H9 (cell line): ENCODE measurements around the gene ABCF2. TPM values are rescaled to one million over a fixed set of nuclear protein-coding genes. Genes with fewer than 3 reads are reported as not detected.

Source experiments
- DNase-seq: peaks from one replicate; pipeline ENCODE4 v3.0.0-alpha.2; 2017
- H2AFZ ChIP-seq: one replicate; pipeline ENCODE4 v1.6.1; 2013; ENCODE audit warnings: mild to moderate bottlenecking, low read length, control low read depth, moderate library complexity
- H2AK5ac ChIP-seq: 2 replicates; pipeline ENCODE4 v1.6.1; 2013; ENCODE audit warnings: low read length, control low read depth, mixed read lengths; ENCODE audit not compliant: insufficient read length
- H2BK120ac ChIP-seq: one replicate; pipeline ENCODE4 v1.6.1; 2013; ENCODE audit warnings: low read depth, mild to moderate bottlenecking, low read length, control low read depth, inconsistent platforms; ENCODE audit not compliant: poor library complexity, severe bottlenecking
- H2BK12ac ChIP-seq: 2 replicates; pipeline ENCODE4 v1.6.1; 2013; ENCODE audit warnings: low read length, control low read depth, mixed read lengths, low read depth; ENCODE audit not compliant: insufficient read length
- H2BK15ac ChIP-seq: 2 replicates; pipeline ENCODE4 v1.6.1; 2013; ENCODE audit warnings: low read depth, low read length, control low read depth
- H2BK20ac ChIP-seq: one replicate; pipeline ENCODE4 v1.6.1; 2013; ENCODE audit warnings: low read depth, mild to moderate bottlenecking, low read length, control low read depth, inconsistent platforms; ENCODE audit not compliant: poor library complexity, severe bottlenecking
- H2BK5ac ChIP-seq: 2 replicates; pipeline ENCODE4 v1.6.1; 2013; ENCODE audit warnings: low read length, control low read depth, mixed read lengths; ENCODE audit not compliant: insufficient read length
- H3K14ac ChIP-seq: 2 replicates; pipeline ENCODE4 v1.6.1; 2013; ENCODE audit warnings: low read length, control low read depth; ENCODE audit not compliant: insufficient read depth
- H3K18ac ChIP-seq: 2 replicates; pipeline ENCODE4 v1.6.1; 2013; ENCODE audit warnings: low read depth, mild to moderate bottlenecking, mixed read lengths, low read length, control low read depth; ENCODE audit not compliant: insufficient read length
- H3K23ac ChIP-seq: 2 replicates; pipeline ENCODE4 v1.6.1; 2013; ENCODE audit warnings: low read length, control low read depth, mixed read lengths, low read depth; ENCODE audit not compliant: insufficient read length
- H3K23me2 ChIP-seq: 2 replicates; pipeline ENCODE4 v1.6.1; 2013; ENCODE audit warnings: low read depth, mild to moderate bottlenecking, mixed read lengths, low read length, control low read depth; ENCODE audit not compliant: insufficient read length, poor library complexity, severe bottlenecking
- H3K27ac ChIP-seq: 2 replicates; pipeline ENCODE4 v1.5.1; 2013; ENCODE audit warnings: low read length, control low read depth, mixed read lengths, low read depth; ENCODE audit not compliant: insufficient read length
- H3K27me3 ChIP-seq: 2 replicates; pipeline ENCODE4 v1.6.1; 2013; ENCODE audit warnings: low read length, control low read depth, inconsistent platforms; ENCODE audit not compliant: insufficient read depth
- H3K4ac ChIP-seq: 2 replicates; pipeline ENCODE4 v1.6.1; 2013; ENCODE audit warnings: low read depth, mild to moderate bottlenecking, control low read depth, inconsistent platforms, low read length, moderate library complexity
- H3K4me1 ChIP-seq: 2 replicates; pipeline ENCODE4 v1.6.1; 2013; ENCODE audit warnings: low read length, control low read depth, inconsistent platforms; ENCODE audit not compliant: insufficient read depth
- H3K4me2 ChIP-seq: 2 replicates; pipeline ENCODE4 v1.6.1; 2013; ENCODE audit warnings: low read length, control low read depth, mixed read lengths; ENCODE audit not compliant: insufficient read length, insufficient read depth
- H3K56ac ChIP-seq: 2 replicates; pipeline ENCODE4 v1.6.1; 2013; ENCODE audit warnings: low read depth, mild to moderate bottlenecking, mixed read lengths, low read length, control low read depth; ENCODE audit not compliant: insufficient read length
- H3K79me1 ChIP-seq: 2 replicates; pipeline ENCODE4 v1.6.1; 2013; ENCODE audit warnings: low read depth, mild to moderate bottlenecking, moderate library complexity, low read length, control low read depth, inconsistent platforms; ENCODE audit not compliant: insufficient read depth, poor library complexity, severe bottlenecking
- H3K79me2 ChIP-seq: 2 replicates; pipeline ENCODE4 v1.6.1; 2013; ENCODE audit warnings: low read length, control low read depth, inconsistent platforms; ENCODE audit not compliant: insufficient read depth
- H3K9ac ChIP-seq: 2 replicates; pipeline ENCODE4 v1.6.1; 2013; ENCODE audit warnings: low read length, control low read depth, mixed read lengths; ENCODE audit not compliant: insufficient read length; ENCODE audit errors: extremely low read depth
- H3K9me3 ChIP-seq: one replicate; pipeline ENCODE4 v1.6.1; 2013; ENCODE audit warnings: low read depth, low read length, inconsistent platforms; ENCODE audit not compliant: control insufficient read depth
- H3T11ph ChIP-seq: one replicate; pipeline ENCODE4 v1.6.1; 2013; ENCODE audit warnings: mild to moderate bottlenecking, low read length, control low read depth, inconsistent platforms
- H4K20me1 ChIP-seq: one replicate; pipeline ENCODE4 v1.6.1; 2013; ENCODE audit not compliant: control insufficient read depth, insufficient read length, insufficient read depth
- H4K5ac ChIP-seq: 2 replicates; pipeline ENCODE4 v1.6.1; 2013; ENCODE audit warnings: low read depth, mild to moderate bottlenecking, mixed read lengths, low read length, control low read depth; ENCODE audit not compliant: insufficient read length
- H4K8ac ChIP-seq: replicated peaks from 2 replicates; pipeline ENCODE4 v1.6.1; 2013; ENCODE audit warnings: low read length, control low read depth, mixed read lengths, low read depth; ENCODE audit not compliant: insufficient read length
- H4K91ac ChIP-seq: 2 replicates; pipeline ENCODE4 v1.6.1; 2013; ENCODE audit warnings: low read depth, mild to moderate bottlenecking, moderate library complexity, mixed read lengths, low read length, control low read depth; ENCODE audit not compliant: insufficient read length
- H3K27ac Mint-ChIP-seq, 3 experiments: 2 replicates in 2 of 3; 3 replicates in 1 of 3; pipeline ENCODE4 v1.8.0; 2020 to 2021; ENCODE audit warnings: mixed read lengths in 3 of 3, mild to moderate bottlenecking in 1 of 3, moderate library complexity in 1 of 3
- H3K27me3 Mint-ChIP-seq: 2 replicates; pipeline ENCODE4 v1.8.0; 2021; ENCODE audit warnings: low read depth, mild to moderate bottlenecking, moderate library complexity, mixed read lengths
- H3K36me3 Mint-ChIP-seq, 3 experiments: 2 replicates in 2 of 3; 3 replicates in 1 of 3; pipeline ENCODE4 v1.8.0; 2020 to 2021; ENCODE audit warnings: low read depth in 3 of 3, mixed read lengths in 3 of 3; ENCODE audit not compliant: insufficient read depth in 1 of 3
- H3K4me1 Mint-ChIP-seq, 2 experiments: 2 replicates each; pipeline ENCODE4 v1.8.0; 2020; ENCODE audit warnings: mixed read lengths in 2 of 2
- H3K4me3 Mint-ChIP-seq, 2 experiments: 2 replicates in 1 of 2; 3 replicates in 1 of 2; pipeline ENCODE4 v1.8.0; 2020 to 2021; ENCODE audit warnings: mild to moderate bottlenecking in 2 of 2, mixed read lengths in 2 of 2, moderate library complexity in 1 of 2
- H3K9me3 Mint-ChIP-seq, 2 experiments: 2 replicates in 1 of 2; 3 replicates in 1 of 2; pipeline ENCODE4 v1.8.0; 2020; ENCODE audit warnings: mild to moderate bottlenecking in 2 of 2, mixed read lengths in 2 of 2, moderate library complexity in 1 of 2
- WGBS: extraction: QIAGEN DNeasy Blood & Tissue Kit; methylation state at CpG from one replicate; pipeline ENCODE4 v1.1.7; 2013; ENCODE audit warnings: missing lambda C conversion rate, low lambda C conversion rate, mixed read lengths; ENCODE audit not compliant: insufficient read length; ENCODE audit errors: extremely low coverage; 5-methylcytosine and 5-hydroxymethylcytosine counted together
- total RNA-seq: library from RNA; stranded (reverse); gene quantifications from 2 replicates; pipeline ENCODE4 v1.2.1, GENCODE V29; 2021
- TF ChIP-seq, protein P1 (sequence below): fragments of 200-600 bp; sonication (generic); conservative IDR thresholded peaks from 3 replicates; pipeline ENCODE4 v1.8.0; 2021; ENCODE audit warnings: antibody characterized with exemption, mild to moderate bottlenecking

Gene ABCF2
- total RNA-seq, 1 experiment from 2014 or later = 70.1 TPM

DNA sequence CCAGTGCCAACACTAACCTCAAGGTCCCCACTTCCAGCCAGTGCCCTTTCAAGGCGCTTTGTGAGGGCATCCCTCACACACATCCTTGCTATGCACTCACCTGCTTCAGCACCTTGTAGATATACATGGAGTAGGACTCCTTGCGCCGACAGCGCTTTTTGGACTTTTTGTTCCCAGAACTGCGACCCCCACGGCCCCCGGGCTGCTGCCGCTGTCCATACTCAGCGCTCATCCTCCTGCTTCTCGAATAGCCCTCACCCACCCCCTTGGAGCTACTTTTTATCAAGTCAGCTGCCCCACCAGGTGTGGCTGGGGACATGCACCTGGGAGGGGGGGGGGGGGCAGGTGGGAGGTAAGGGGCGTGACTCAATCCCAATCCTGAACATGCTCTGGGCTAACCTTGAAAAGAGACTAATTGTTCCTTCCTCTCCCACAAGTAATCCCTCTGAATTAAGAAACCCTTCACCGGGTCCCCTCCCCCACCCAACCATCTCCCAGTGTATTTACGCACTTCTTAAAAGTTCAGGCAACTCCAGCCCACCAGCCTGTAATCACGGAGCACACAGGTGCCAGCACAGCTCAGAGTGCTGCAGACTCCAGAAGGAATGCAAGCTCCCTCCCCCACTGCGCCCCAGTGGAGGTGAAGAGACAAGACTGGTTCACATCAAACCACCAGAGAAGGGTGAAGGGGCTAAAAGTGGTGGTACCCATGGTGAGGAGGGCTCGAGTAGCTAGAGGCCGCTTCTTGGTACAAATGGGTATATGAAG, 16.7 kb downstream of the ABCF2 start, which contains the start of gene H2BK1:
Gene H2BK1 (minus strand): TSS at position 402 of the 768 bp plus-strand sequence. CDS start 170 bp downstream, at position 232.
- no peaks in the 10 kb centered on the region for H3K9me3 Mint-ChIP-seq
- Histone ChIP-seq H2BK15ac (no peak within 1 kb of the TSS), H3K56ac (no peak within 1 kb of the TSS), H4K91ac (no peak within 1 kb of the TSS), H3K27me3 (no peaks in the 10 kb centered on the region), H3K18ac (no peak within 1 kb of the TSS), H3K4me2 (no peak within 1 kb of the TSS), H2BK120ac (no peak within 1 kb of the TSS), H3K23me2 (no peaks in the 10 kb centered on the region), H3K27ac (no peak within 1 kb of the TSS), H3K4me1 (peaks cover 5% of the 10 kb centered on the region; the same call in 1 of the 2 replicates), H3T11ph (no peak within 1 kb of the TSS), H3K9ac (no peak within 1 kb of the TSS), H3K23ac (no peak within 1 kb of the TSS), H3K9me3 (no peaks in the 10 kb centered on the region), H3K79me1 (no peaks in the 10 kb centered on the region), H3K4ac (no peak within 1 kb of the TSS), H2BK5ac (no peak within 1 kb of the TSS), H2BK20ac (no peak within 1 kb of the TSS), H2AFZ (no peak within 1 kb of the TSS), H3K14ac (no peak within 1 kb of the TSS; the same call in 1 of the 2 replicates), H3K79me2 (no peaks in the 10 kb centered on the region), H4K8ac (no peak within 1 kb of the TSS), H2BK12ac (no peak within 1 kb of the TSS), H2AK5ac (no peak within 1 kb of the TSS), H4K5ac (no peak within 1 kb of the TSS), H4K20me1 (no peaks in the 10 kb centered on the region)
- H3K4me1 Mint-ChIP-seq = peaks cover 13 to 16% of the 10 kb centered on the region in 2 experiments
- no CpG with 5 or more reads among the region's 17 CpGs for WGBS
- H3K4me3 Mint-ChIP-seq = no peak within 1 kb of the TSS
- H3K27me3 Mint-ChIP-seq = peaks cover 19% of the 10 kb centered on the region
- no peak for DNase-seq
- H3K36me3 Mint-ChIP-seq = peaks cover 19 to 38% (median 25%) of the 10 kb centered on the region in 3 experiments; a peak in 6 of 7 replicates
- TF ChIP-seq, protein P1, sequence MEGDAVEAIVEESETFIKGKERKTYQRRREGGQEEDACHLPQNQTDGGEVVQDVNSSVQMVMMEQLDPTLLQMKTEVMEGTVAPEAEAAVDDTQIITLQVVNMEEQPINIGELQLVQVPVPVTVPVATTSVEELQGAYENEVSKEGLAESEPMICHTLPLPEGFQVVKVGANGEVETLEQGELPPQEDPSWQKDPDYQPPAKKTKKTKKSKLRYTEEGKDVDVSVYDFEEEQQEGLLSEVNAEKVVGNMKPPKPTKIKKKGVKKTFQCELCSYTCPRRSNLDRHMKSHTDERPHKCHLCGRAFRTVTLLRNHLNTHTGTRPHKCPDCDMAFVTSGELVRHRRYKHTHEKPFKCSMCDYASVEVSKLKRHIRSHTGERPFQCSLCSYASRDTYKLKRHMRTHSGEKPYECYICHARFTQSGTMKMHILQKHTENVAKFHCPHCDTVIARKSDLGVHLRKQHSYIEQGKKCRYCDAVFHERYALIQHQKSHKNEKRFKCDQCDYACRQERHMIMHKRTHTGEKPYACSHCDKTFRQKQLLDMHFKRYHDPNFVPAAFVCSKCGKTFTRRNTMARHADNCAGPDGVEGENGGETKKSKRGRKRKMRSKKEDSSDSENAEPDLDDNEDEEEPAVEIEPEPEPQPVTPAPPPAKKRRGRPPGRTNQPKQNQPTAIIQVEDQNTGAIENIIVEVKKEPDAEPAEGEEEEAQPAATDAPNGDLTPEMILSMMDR = no peak
- H3K27ac Mint-ChIP-seq = peak within 1 kb of the TSS in 2 of 3 experiments; percentile 43 to 51; a peak in 4 of 7 replicates
